ENCODE results near the gene KIAA1614.
"Not testable (repeated sequence)": the region's sequence is repeated elsewhere in the genome, so short reads cannot be mapped to it uniquely, and the experiment has no call there.

Gene KIAA1614

DNA sequence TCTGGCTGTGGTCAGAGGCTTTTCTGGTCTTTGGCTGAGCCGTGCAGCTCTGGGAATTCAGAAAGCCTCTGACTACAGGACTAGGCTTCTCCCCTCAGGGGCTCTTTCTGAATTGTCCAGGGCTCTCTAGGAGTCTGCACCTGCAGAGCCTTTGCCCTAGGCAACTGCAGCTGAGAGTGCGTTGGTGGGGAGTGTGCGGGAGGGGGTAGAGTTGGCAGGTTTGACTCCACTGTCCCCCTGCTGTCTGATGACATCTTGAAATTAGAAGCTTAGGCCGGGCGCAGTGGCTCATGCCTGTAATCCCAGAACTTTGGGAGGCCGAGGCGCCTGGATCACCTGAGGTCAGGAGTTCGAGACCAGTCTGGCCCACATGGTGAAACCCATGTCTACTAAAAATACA is 32.9 kb downstream of the KIAA1614 start:
- no peak for DNase-seq

DNA sequence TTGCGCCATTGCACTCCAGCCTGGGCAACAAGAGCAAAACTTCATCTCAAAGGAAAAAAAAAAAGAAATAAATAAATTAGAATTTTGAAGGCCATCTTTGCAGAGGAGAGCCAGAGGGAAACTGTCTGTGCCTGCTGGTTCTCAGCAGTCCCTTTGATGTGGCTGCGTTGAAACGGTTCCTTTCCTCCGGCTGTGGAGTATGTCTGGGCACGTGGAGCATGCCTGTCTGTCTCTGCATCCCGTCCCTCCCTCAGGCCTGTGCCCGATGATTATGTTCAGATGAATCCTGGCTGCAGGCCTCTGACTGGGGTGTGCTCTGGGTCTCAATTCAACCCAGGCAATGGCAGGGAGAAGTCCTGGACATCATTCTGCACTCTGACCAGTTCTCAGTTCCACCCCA is 33.4 kb downstream of the KIAA1614 start:
- DNase-seq, result no peak

DNA sequence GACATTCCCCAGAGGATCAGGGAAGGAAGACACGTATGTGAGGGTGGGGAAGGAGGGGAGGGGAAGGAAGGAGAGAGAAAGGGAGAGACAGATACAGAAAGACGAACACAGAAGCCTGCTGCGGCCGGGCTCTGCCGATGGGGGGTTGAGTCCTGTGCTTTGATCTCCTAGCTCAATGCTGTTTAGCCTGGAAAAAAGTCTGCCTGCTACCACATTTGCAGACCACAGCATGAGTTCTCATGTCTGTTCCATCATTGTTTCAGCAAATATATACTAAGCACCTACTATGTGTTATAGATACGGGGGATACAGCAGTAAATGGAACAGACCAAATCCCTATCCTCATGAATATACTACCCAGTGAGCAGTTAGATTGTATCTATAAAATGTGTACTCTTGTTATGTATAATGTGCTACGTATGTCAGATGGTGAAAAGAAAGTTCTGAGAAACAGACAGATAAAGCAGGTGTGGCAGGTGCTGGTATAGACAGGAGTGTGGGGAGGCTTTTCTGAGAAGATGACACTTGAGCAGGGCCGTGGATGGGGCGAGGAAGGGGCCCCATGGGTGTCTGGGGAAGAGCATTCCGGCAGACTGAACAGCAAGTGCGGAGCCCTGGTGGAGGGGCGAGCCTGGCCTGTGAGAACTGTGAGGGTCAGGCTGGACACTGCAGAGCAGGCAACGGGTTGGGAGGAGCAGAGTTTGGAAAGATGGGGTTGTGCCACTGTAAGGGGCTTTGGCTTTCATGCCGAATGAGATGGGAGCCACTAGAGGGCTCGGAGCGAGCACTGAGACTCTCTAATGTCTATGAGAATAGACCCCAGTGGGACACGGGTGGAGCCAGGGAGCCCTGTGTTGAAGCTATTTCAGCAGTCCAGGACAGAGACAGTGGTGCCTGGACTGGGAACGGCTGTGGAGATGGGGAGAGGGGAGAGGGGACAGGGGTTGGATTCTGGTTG is 34.1 kb downstream of the KIAA1614 start:
- no peak for DNase-seq

DNA sequence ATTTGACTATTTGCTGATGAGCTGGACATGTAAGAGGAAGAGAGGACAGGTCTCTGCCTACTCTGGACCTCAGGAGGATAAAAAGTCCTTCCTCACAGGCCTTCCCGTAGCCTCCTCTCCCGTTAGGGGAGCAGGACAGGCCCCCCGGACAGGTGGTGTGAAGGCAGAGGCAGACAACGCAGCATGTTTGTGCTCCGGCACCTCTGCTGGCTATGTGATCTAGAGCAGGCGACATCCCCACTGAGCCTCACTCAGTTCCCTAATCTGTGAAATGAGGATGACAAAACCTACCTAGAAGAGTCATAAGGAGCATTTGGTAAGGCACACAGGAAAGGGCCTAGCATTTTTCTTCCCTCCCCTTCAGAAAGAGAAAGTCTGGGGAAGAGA is 34.8 kb downstream of the KIAA1614 start:
- no peak for DNase-seq

DNA sequence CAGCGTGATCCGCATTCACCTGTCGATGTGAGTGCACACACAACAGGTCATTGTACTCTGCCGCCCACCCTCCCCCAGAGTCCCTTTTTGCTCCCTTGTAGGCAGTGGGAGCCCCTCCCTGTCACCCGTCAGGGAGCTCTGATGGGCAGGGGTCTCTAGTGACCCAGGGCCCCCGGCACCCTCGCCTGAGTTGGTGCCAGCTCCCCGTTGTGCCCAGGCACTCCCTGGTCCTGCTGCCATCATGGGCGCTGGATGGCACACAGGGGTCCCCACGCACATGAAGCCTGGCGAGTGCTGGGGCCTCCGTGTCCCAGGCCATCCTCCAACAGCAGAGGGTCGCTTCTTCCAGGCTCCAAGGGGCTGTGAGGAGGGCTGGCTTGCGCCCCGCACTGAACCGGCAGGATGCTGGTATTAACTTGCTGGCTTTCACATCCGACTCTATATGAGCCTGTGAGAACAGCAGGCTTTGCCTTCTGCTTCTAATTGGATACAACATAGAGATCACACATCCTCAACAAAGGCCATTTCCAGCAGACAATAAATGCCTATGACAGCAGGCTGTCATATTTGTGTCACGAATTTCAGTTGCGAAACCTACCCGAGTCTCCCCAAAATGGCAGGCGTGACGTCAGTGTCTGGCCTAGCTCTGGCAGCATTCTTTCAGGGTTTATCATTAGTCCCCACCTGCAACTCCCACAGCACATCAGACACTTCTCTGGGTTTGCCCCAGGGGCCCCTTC is 35.4 kb downstream of the KIAA1614 start:
- no peak for DNase-seq

DNA sequence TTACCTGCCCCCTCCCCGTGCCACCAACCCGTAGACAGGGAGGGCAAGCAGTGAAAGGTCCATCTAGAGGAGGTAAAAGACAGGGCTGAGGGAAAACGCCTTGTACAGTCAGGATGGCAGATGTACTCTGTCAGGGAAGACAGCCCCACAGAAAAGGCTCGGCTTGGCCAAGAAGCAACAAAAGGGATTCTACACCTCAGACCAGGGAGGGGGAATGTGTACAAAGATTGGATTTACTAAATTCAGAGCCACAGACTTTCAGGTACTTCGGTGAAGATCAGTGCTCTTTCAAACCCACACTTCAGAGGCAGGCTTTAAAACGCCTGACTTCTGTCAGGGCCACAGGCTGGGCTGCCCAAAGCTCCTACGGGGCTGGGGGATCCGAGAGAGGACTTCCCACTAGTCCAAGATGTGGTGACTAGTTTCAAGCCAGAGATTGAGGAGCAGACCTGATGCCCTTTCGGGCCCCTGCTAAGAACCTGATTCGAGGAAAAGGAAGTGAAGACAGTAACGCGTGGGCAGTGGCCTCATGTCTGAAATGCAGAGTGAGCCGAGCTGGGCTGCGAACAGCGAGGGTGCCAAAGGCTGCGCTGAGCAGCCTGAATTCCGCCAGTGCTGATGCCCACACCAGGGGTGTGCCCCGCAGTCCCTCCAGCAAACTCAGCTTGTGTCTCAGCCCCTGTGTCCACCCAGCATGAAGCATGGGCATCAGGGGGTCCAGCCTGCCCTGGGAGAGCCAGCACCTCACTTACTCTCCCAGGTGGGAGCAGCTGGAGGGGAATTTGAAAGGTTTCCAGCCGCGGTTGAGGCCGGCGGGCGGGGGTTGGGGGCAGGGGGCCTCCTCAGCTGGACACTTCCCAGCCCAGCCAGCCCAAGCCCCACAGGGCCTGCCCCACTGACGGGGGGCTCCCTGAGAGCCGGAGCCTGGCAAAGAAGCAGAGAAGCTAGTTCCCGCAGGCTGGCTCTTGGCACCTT is 36.2 kb downstream of the KIAA1614 start:
- DNase-seq, result no peak

DNA sequence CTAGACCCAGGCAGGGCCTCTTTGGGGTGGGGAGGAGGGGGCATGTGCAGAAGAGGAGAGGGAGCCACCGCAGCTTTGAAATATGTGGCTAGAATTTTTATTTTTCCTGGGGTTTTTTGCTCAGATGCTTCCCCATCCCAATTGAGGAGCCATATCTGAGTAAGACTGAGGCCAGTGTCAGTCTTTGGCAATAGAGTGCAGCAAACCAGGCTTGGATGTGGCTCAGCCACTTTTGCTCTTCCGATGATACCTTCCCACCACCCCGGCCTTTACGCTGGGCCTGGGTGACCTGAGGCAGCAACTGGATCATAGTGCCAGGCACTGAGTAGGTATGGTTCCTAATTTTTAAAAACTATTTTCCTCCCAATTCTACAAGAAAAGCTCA is 36.9 kb downstream of the KIAA1614 start:
- no peak for DNase-seq

DNA sequence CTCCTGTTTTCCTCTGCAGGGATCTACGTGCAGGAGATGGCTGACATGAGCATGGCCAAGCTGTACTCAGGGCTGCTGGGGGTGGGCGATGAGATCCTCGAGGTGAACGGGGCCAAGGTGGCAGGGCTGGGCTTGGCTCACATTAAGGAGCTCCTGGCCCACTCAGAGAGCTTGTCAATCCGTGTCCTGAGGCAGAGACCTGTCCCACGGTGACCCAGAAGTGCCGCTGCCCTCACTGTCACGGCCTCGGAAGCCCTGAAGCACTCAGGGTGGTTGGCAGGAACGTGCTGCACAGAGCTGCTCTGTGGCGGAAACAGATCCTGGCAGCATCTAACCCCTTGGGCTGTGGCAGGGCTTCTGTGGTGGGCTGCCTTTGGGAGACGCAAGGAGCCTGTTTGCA is 37.6 kb downstream of the KIAA1614 start:
- DNase-seq, result no peak

DNA sequence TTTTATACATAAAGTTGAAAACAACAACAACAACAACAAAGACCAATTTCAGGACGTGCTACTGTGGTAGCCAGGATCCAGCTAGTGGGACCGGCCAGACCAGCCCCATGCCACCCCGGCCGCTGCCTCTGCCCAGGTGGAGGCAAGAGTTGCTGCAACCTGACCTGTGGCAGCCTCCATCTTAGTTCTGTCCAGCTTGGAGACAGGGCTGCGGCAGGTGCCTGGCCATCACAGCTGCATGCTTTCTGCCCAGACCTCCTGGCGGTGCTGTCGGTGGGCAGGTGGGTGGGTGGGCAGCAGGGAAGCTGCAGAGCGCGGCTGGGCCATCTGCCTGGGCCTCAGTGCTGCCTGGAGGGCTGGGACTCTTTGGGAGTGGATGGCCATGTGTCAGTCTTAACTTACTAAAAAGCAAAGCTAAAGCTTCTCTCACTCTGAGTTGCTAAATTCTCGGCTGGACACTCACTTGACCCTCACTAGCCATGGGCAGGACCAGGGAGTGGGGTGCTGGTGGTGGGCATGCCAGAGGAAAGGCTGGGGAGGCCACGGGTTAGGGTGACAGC is 38.6 kb downstream of the KIAA1614 start:
- DNase-seq, result no peak

DNA sequence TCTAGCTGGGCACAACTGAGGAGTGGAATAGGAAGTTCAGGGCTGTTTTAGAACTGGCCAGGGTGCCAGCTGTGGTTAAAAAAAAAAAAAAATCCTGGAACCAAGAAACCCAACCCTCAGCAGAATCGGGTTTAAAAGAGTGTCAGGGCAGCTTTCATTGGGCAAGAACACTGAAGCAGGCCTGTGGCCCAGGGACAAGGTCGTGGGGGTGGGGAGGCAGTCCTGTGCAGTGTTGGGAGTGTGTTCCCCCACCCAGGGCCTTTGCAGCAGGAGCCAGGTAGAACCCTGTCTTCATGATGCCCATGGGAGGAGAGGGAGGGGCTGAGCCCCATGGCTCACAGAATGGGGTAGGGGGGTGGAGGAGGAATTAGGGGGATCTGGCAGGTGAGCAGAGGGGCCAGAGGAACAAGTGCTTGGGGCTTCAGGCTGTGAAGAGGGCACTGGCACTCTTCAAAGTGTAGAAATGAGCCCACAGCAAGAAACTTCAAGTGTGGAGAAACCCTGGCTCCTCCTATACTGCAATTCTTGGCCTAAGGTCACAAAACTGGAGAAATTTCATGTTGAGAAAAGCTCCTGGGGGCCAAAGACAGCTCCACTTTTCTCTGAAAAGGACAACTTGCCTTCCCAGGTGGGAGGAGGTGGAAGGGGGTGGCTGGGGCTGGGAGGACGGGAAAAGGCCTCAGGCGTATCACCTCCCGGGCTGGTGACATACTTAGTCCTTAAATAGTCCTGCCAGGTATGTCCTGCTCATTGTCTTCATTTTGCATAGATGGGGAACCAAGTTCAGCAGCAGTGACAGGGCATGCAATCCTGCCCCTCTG is 39.3 kb downstream of the KIAA1614 start:
- no peak for DNase-seq

DNA sequence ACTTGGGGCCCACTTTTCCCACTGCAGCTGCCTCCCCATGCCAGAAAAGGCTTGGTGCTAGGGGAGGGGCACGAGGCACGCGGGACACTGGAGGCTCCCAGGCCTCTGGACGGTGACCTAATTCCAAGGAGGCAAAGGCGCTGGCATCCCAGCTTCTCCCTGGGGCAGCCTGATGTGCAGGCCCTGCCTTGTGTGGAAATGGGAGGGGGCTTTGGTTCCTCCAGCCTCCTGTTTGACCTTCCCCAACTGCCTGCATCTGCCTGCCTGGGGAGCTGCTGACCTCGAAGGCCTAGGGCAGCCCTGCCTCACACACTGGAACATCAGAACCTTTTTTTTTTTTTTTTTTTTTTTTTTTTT is 39.9 kb downstream of the KIAA1614 start:
- no peak for DNase-seq

DNA sequence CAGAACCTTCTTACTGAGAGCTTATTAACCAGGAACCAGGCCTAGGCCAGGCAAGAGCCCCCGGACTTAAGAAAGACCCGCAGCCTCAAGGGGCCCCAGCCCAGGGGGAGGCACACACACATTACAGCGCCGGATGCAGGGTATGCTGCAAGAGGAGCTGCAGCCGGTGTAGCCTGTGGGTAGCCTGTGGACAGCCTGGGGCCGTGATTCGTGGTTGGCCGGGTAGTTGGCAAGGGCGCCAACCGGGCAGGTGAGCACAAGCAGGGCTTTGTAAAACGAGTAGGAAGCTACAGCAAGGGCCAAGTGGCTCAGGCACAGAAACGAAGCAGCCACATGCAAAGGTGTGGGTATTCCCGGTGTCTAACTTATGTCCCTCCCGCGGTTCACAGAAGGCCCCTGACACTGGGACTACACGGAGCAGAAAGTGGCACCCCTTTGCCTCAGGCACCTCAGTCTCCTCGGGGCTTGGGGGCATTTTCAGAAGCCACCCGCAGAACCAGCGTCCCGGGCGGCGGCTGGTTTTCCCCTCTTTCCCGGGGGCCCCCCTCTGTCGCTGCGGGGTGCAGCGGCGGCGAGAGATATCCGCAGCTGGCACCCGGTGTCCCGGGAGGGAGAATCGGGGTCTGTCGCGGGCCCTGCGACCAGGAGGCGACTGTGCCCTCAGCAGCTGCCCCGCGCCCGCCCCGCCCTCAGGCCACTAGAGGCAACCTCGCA is 40.8 kb downstream of the KIAA1614 start:
- DNase-seq, result no peak

DNA sequence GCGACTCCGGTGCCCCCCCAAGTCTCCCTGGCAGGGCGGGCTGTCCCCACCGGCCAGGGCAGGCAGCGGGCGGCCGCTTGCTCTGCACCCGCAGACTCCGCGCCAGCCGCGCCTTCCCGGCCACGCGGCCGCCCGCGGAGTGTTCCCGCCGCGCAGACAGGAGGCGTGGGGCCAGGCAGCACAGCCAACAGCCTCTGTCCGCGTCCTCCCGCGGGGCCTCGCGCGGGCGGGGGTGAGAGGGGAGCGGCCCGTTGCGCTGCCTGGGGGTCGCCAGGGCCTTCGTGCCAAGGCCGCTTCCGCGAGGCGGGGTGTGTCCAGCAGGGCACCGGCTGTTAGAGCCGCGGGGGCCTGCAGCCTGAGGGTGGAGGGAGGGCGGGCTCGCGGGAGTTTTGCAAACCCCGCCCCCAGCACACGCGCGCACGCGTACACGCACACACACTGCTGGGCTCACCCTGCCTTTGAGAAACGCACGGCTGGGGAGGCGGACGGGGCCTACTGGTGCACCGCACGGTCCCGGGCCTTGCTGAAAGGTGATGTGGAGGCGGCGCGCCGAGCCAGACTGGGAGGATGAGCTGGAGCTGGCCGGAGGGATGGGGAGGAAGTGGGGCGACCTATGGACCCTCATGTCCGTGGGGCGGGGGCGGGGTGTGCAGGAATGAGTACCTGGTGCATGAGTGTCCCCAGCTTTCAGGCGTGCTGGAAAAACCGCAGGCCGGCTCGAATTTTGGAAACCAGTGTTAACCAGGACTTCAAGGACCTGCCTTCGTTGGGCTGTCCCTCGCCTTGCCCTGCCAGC is 41.5 kb downstream of the KIAA1614 start:
- peak; percentile 65 for DNase-seq

DNA sequence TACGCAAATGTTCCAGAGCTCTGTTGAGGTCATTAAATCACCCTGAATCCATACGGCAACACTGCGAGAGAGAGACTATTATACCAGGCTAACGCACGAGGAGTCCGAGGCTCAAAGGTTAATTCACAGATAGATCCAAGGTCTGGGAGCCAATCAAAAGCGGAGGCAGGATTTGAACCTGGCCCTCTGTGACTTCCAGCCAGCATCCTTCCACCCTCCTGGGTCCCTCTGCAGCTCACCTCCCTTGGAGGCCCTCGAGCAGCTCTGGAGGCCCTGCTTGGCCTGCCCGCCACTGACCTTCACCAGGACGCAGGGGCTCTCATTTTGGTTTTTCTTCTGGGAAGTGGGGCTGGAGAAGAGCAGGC is 42.1 kb downstream of the KIAA1614 start:
- DNase-seq, result no peak

DNA sequence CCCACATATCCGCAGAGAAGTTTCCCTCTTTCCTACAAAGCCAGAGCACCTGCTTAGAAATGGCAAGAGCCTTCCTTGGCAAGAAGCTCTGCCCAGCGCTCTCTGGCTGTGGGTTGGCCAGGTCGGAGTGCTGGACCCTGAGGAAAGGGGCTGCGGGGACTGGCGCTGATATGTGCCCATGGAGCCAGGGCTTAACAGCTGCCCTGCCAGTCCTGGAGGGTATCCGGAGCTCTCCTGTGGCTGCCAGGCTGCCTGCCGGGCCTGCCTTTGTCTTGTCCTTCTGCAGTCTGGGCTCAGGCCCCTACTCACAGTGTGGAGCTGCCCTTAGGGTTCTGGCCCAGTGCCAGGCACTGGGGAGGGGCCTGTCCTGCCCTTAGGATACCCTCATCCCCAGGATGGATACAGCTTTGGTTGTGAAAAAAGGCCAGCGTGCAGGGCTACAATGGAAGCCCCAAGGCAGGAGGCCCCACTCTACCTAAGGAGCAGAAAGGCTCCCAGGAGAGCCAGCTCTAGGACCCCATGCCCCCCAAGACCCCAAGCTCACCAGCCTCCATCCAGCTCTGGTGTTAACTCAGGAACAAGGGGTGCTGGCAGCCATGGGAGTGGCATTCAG is 43.4 kb downstream of the KIAA1614 start:
- DNase-seq, result no peak

DNA sequence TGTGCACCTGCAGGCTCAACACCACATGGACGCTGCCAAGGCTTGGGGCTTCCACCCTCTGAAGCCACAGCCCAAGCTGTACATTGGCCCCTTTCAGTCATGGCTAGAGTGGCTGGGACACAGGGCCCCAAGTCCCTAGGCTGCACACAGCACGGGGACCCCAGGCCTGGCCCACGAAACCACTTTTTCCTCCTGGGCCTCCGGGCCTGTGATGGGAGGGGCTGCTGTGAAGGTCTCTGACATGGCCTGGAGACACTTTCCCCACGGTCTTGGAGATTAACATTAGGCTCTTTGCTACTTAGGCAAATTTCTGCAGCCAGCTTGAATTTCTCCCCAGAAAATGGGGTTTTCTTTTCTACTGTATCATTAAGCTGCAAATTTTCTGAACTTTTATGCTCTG is 46.9 kb downstream of the KIAA1614 start:
- not testable (repeated sequence) for DNase-seq

DNA sequence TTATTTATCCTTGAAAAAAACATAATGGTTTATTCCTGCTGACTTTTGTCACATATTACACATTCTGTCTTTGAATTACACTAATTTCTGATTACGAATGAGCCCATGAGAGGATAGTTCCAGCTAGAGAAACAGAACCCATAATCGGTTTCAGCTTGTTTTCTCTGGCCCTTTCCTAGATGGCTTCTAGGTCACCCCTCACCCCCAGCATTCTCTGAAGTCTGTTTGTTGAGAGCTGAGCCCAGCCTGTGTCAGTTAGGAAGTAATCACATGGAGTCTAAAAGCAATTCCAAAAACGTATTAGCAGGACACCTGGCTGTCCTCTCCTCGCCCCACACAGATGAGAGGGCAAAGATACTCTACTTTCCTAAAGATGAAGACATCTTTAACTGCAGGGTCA is 48.9 kb downstream of the KIAA1614 start:
- no peak for DNase-seq

DNA sequence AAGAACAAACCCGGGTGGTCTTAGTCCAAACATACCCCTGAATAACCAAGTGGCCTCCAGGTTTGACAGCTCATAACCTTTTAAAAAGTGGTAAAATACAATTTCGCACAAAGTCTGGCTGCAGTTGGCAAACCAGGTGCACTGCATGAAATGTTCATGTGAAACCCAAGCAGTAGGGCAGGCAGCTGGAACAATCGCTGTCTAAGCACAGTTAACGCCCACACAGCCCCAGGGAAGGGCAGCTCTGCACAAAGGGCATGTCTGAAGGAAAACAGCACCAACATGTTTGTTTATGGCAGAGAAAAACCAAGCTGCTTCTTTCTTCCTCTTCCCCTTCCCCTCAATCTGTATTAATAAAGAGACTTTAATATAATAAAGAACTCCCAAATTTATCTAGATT is 49.5 kb downstream of the KIAA1614 start:
- DNase-seq, result no peak

DNA sequence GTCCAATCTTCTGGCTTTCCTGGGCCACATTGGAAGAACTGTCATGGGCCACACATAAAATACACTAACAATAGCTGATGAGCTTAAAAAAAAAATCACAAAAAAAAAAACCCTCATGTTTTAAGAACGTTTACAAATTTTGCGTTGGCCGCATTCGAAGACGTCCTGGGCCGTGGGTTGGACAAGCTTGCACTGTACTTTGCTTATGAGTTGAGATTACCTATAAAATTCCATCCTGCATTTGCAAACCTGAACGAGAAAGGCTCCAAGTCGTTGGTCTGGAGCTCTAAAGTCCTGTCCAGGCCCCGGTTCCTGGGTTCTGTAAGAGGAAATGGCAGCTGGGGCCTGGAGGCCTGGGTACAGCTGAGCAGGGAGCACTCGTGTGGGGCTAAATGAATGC is 51.4 kb downstream of the KIAA1614 start:
- no peak for DNase-seq

DNA sequence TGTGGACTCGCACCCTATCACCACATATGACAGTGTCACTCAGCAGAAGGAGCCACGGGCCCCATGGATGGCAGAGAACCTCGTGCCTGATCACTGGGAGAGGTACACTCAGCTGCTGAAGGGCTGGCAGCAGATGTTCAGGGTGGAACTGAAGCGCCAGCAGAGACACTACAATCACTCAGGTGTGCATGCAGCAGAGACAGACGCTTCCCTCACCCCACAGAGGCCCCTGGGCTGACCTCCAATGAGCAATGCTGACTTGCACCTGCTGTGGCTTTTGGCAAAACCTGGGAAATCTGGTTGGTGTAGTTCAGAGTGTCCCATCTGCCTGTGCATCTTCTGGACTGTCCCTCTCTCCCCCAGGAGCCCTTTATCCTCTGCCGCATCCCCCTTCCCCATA is 51.9 kb downstream of the KIAA1614 start:
- DNase-seq, result no peak
